H9 (cell line): ENCODE data around the gene TNC. TPM values are rescaled to one million over a fixed set of nuclear protein-coding genes. Genes with fewer than 3 reads are reported as not detected.

Experiments used
- DNase-seq: peaks from one replicate; pipeline ENCODE4 v3.0.0-alpha.2; 2017
- H2AFZ ChIP-seq: one replicate; pipeline ENCODE4 v1.6.1; 2013; ENCODE audit warnings: mild to moderate bottlenecking, low read length, control low read depth, moderate library complexity
- H2AK5ac ChIP-seq: 2 replicates; pipeline ENCODE4 v1.6.1; 2013; ENCODE audit warnings: low read length, control low read depth, mixed read lengths; ENCODE audit not compliant: insufficient read length
- H2BK120ac ChIP-seq: one replicate; pipeline ENCODE4 v1.6.1; 2013; ENCODE audit warnings: low read depth, mild to moderate bottlenecking, low read length, control low read depth, inconsistent platforms; ENCODE audit not compliant: poor library complexity, severe bottlenecking
- H2BK12ac ChIP-seq: 2 replicates; pipeline ENCODE4 v1.6.1; 2013; ENCODE audit warnings: low read length, control low read depth, mixed read lengths, low read depth; ENCODE audit not compliant: insufficient read length
- H2BK15ac ChIP-seq: 2 replicates; pipeline ENCODE4 v1.6.1; 2013; ENCODE audit warnings: low read depth, low read length, control low read depth
- H2BK20ac ChIP-seq: one replicate; pipeline ENCODE4 v1.6.1; 2013; ENCODE audit warnings: low read depth, mild to moderate bottlenecking, low read length, control low read depth, inconsistent platforms; ENCODE audit not compliant: poor library complexity, severe bottlenecking
- H2BK5ac ChIP-seq: 2 replicates; pipeline ENCODE4 v1.6.1; 2013; ENCODE audit warnings: low read length, control low read depth, mixed read lengths; ENCODE audit not compliant: insufficient read length
- H3K14ac ChIP-seq: 2 replicates; pipeline ENCODE4 v1.6.1; 2013; ENCODE audit warnings: low read length, control low read depth; ENCODE audit not compliant: insufficient read depth
- H3K18ac ChIP-seq: 2 replicates; pipeline ENCODE4 v1.6.1; 2013; ENCODE audit warnings: low read depth, mild to moderate bottlenecking, mixed read lengths, low read length, control low read depth; ENCODE audit not compliant: insufficient read length
- H3K23ac ChIP-seq: 2 replicates; pipeline ENCODE4 v1.6.1; 2013; ENCODE audit warnings: low read length, control low read depth, mixed read lengths, low read depth; ENCODE audit not compliant: insufficient read length
- H3K23me2 ChIP-seq: 2 replicates; pipeline ENCODE4 v1.6.1; 2013; ENCODE audit warnings: low read depth, mild to moderate bottlenecking, mixed read lengths, low read length, control low read depth; ENCODE audit not compliant: insufficient read length, poor library complexity, severe bottlenecking
- H3K27ac ChIP-seq: 2 replicates; pipeline ENCODE4 v1.5.1; 2013; ENCODE audit warnings: low read length, control low read depth, mixed read lengths, low read depth; ENCODE audit not compliant: insufficient read length
- H3K27me3 ChIP-seq: 2 replicates; pipeline ENCODE4 v1.6.1; 2013; ENCODE audit warnings: low read length, control low read depth, inconsistent platforms; ENCODE audit not compliant: insufficient read depth
- H3K4ac ChIP-seq: 2 replicates; pipeline ENCODE4 v1.6.1; 2013; ENCODE audit warnings: low read depth, mild to moderate bottlenecking, control low read depth, inconsistent platforms, low read length, moderate library complexity
- H3K4me1 ChIP-seq: 2 replicates; pipeline ENCODE4 v1.6.1; 2013; ENCODE audit warnings: low read length, control low read depth, inconsistent platforms; ENCODE audit not compliant: insufficient read depth
- H3K4me2 ChIP-seq: 2 replicates; pipeline ENCODE4 v1.6.1; 2013; ENCODE audit warnings: low read length, control low read depth, mixed read lengths; ENCODE audit not compliant: insufficient read length, insufficient read depth
- H3K56ac ChIP-seq: 2 replicates; pipeline ENCODE4 v1.6.1; 2013; ENCODE audit warnings: low read depth, mild to moderate bottlenecking, mixed read lengths, low read length, control low read depth; ENCODE audit not compliant: insufficient read length
- H3K79me1 ChIP-seq: 2 replicates; pipeline ENCODE4 v1.6.1; 2013; ENCODE audit warnings: low read depth, mild to moderate bottlenecking, moderate library complexity, low read length, control low read depth, inconsistent platforms; ENCODE audit not compliant: insufficient read depth, poor library complexity, severe bottlenecking
- H3K79me2 ChIP-seq: 2 replicates; pipeline ENCODE4 v1.6.1; 2013; ENCODE audit warnings: low read length, control low read depth, inconsistent platforms; ENCODE audit not compliant: insufficient read depth
- H3K9ac ChIP-seq: 2 replicates; pipeline ENCODE4 v1.6.1; 2013; ENCODE audit warnings: low read length, control low read depth, mixed read lengths; ENCODE audit not compliant: insufficient read length; ENCODE audit errors: extremely low read depth
- H3K9me3 ChIP-seq: one replicate; pipeline ENCODE4 v1.6.1; 2013; ENCODE audit warnings: low read depth, low read length, inconsistent platforms; ENCODE audit not compliant: control insufficient read depth
- H3T11ph ChIP-seq: one replicate; pipeline ENCODE4 v1.6.1; 2013; ENCODE audit warnings: mild to moderate bottlenecking, low read length, control low read depth, inconsistent platforms
- H4K20me1 ChIP-seq: one replicate; pipeline ENCODE4 v1.6.1; 2013; ENCODE audit not compliant: control insufficient read depth, insufficient read length, insufficient read depth
- H4K5ac ChIP-seq: 2 replicates; pipeline ENCODE4 v1.6.1; 2013; ENCODE audit warnings: low read depth, mild to moderate bottlenecking, mixed read lengths, low read length, control low read depth; ENCODE audit not compliant: insufficient read length
- H4K8ac ChIP-seq: replicated peaks from 2 replicates; pipeline ENCODE4 v1.6.1; 2013; ENCODE audit warnings: low read length, control low read depth, mixed read lengths, low read depth; ENCODE audit not compliant: insufficient read length
- H4K91ac ChIP-seq: 2 replicates; pipeline ENCODE4 v1.6.1; 2013; ENCODE audit warnings: low read depth, mild to moderate bottlenecking, moderate library complexity, mixed read lengths, low read length, control low read depth; ENCODE audit not compliant: insufficient read length
- H3K27ac Mint-ChIP-seq, 3 experiments: 2 replicates in 2 of 3; 3 replicates in 1 of 3; pipeline ENCODE4 v1.8.0; 2020 to 2021; ENCODE audit warnings: mixed read lengths in 3 of 3, mild to moderate bottlenecking in 1 of 3, moderate library complexity in 1 of 3
- H3K27me3 Mint-ChIP-seq: 2 replicates; pipeline ENCODE4 v1.8.0; 2021; ENCODE audit warnings: low read depth, mild to moderate bottlenecking, moderate library complexity, mixed read lengths
- H3K36me3 Mint-ChIP-seq, 3 experiments: 2 replicates in 2 of 3; 3 replicates in 1 of 3; pipeline ENCODE4 v1.8.0; 2020 to 2021; ENCODE audit warnings: low read depth in 3 of 3, mixed read lengths in 3 of 3; ENCODE audit not compliant: insufficient read depth in 1 of 3
- H3K4me1 Mint-ChIP-seq, 2 experiments: 2 replicates each; pipeline ENCODE4 v1.8.0; 2020; ENCODE audit warnings: mixed read lengths in 2 of 2
- H3K4me3 Mint-ChIP-seq, 2 experiments: 2 replicates in 1 of 2; 3 replicates in 1 of 2; pipeline ENCODE4 v1.8.0; 2020 to 2021; ENCODE audit warnings: mild to moderate bottlenecking in 2 of 2, mixed read lengths in 2 of 2, moderate library complexity in 1 of 2
- H3K9me3 Mint-ChIP-seq, 2 experiments: 2 replicates in 1 of 2; 3 replicates in 1 of 2; pipeline ENCODE4 v1.8.0; 2020; ENCODE audit warnings: mild to moderate bottlenecking in 2 of 2, mixed read lengths in 2 of 2, moderate library complexity in 1 of 2
- CTCF ChIP-seq: fragments of 200-600 bp; sonication (generic); conservative IDR thresholded peaks from 3 replicates; pipeline ENCODE4 v1.8.0; 2021; ENCODE audit warnings: antibody characterized with exemption, mild to moderate bottlenecking
- WGBS: extraction: QIAGEN DNeasy Blood & Tissue Kit; methylation state at CpG from one replicate; pipeline ENCODE4 v1.1.7; 2013; ENCODE audit warnings: missing lambda C conversion rate, low lambda C conversion rate, mixed read lengths; ENCODE audit not compliant: insufficient read length; ENCODE audit errors: extremely low coverage; 5-methylcytosine and 5-hydroxymethylcytosine counted together
- total RNA-seq: library from RNA; stranded (reverse); gene quantifications from 2 replicates; pipeline ENCODE4 v1.2.1, GENCODE V29; 2021

The TNC gene
- total RNA-seq, 1 experiment from 2014 or later = 0.63 TPM

GRCh38 chr9:115098226-115098965 lies 19.6 kb downstream of the TNC start:
- H3K9me3 Mint-ChIP-seq = no peaks in the 10 kb centered on the region; a peak in 1 of 5 replicates
- Histone ChIP-seq H2BK20ac (no peak overlapping the region), H2BK5ac (no peak overlapping the region), H2BK12ac (no peak overlapping the region), H2AFZ (no peak overlapping the region), H2BK120ac (no peak overlapping the region), H3T11ph (no peak overlapping the region), H3K23me2 (no peaks in the 10 kb centered on the region), H3K14ac (no peak overlapping the region), H3K18ac (no peak overlapping the region), H3K27ac (no peak overlapping the region), H3K79me1 (no peaks in the 10 kb centered on the region), H4K8ac (no peak overlapping the region), H3K79me2 (no peaks in the 10 kb centered on the region), H3K4me1 (peaks cover 2% of the 10 kb centered on the region), H3K4ac (no peak overlapping the region), H2AK5ac (no peak overlapping the region), H4K20me1 (no peaks in the 10 kb centered on the region), H3K9me3 (no peaks in the 10 kb centered on the region), H4K91ac (no peak overlapping the region), H3K23ac (no peak overlapping the region), H3K9ac (no peak overlapping the region), H3K27me3 (no peaks in the 10 kb centered on the region), H3K56ac (no peak overlapping the region), H3K4me2 (no peak overlapping the region), H4K5ac (no peak overlapping the region), H2BK15ac (no peak overlapping the region)
- no peak overlapping the region for H3K4me3 Mint-ChIP-seq
- no peak for DNase-seq
- peaks cover 11 to 16% of the 10 kb centered on the region in 2 experiments for H3K4me1 Mint-ChIP-seq
- H3K27ac Mint-ChIP-seq = no peak overlapping the region
- no peaks in the 10 kb centered on the region for H3K36me3 Mint-ChIP-seq
- no peak for TF ChIP-seq CTCF
- H3K27me3 Mint-ChIP-seq = peaks cover 46% of the 10 kb centered on the region
- WGBS = no CpG with 5 or more reads among the region's 5 CpGs
